Ovary (tissue), 9 donors: ENCODE results near the gene CYTH2. TPM values are rescaled to one million over a fixed set of nuclear protein-coding genes. Genes with fewer than 3 reads are reported as not detected.
A peak's percentile ranks its signal among the peaks of the same experiment; 100 is the strongest.

Experiments used
- DNase-seq, 5 donors: peaks; one replicate each; pipeline ENCODE4 v3.0.0-alpha.2; 2019 to 2020
- H3K27ac ChIP-seq, 2 donors: fragments of 200-600 bp; one replicate each; pipeline versions ENCODE4 v1.5.1 to v1.8.0; 2019 to 2022
- H3K27me3 ChIP-seq: fragments of 200-600 bp; one replicate; pipeline ENCODE4 v1.8.0; 2022
- H3K36me3 ChIP-seq: fragments of 200-600 bp; sonication (generic); one replicate; pipeline ENCODE4 v1.5.1; 2019
- H3K4me1 ChIP-seq: one replicate; pipeline ENCODE4 v1.8.1; 2013; ENCODE audit warnings: mild to moderate bottlenecking, moderate library complexity; ENCODE audit not compliant: insufficient read depth
- H3K4me3 ChIP-seq: fragments of 200-600 bp; sonication (generic); one replicate; pipeline ENCODE4 v1.5.1; 2017
- H3K9me3 ChIP-seq, 2 donors: fragments of 200-600 bp in 1 of 2; sonication (generic) in 1 of 2; one replicate each; pipeline versions ENCODE4 v1.5.1 to v1.8.1; 2013 to 2019; ENCODE audit warnings: mild to moderate bottlenecking in 1 of 2, moderate library complexity in 1 of 2
- EP300 ChIP-seq: sonication (generic); formaldehyde crosslinking; IDR thresholded peaks from one replicate; pipeline ENCODE4 v1.6.1; 2017; ENCODE audit warnings: antibody characterized with exemption
- POLR2A ChIP-seq: fragments of 450-650 bp; IDR thresholded peaks from one replicate; pipeline ENCODE4 v1.6.1; 2017; ENCODE audit warnings: antibody characterized with exemption, mild to moderate bottlenecking, moderate library complexity
- WGBS, 3 donors: extraction: QIAGEN DNeasy Blood & Tissue Kit in 1 of 3; methylation state at CpG; one replicate each; pipeline versions ENCODE4 v1.1.5 to v1.1.7; 2013 to 2017; 5-methylcytosine and 5-hydroxymethylcytosine counted together
- intact Hi-C, 4 donors: fragments of 100-400 bp; cut with DNase I; formaldehyde crosslinking; loops; one replicate each; pipeline versions ENCODE4 v1.11.0 to v1.15.1; 2022 to 2023
- polyA plus RNA-seq, 2 donors: library from polyadenylated mRNA; stranded (reverse); fragments of 200-250 nt in 1 of 2; fragments of 350-450 nt in 1 of 2; fragmentation: Illumina TruSeq in 1 of 2; extraction: RNeasy Lipid Tissue Mini Kit (QIAGEN cat#74804) in 1 of 2; gene quantifications; one replicate each; pipeline ENCODE4 v1.2.3, GENCODE V29; 2013 to 2014
- total RNA-seq, 7 donors: library from RNA; depleted of rRNA in 2 of 7; stranded (reverse); fragments of >200 nt in 2 of 7; fragmentation: NEBNext Ultra II Directional in 3 of 7; extraction: Animal tissue kit (Norgen Biotek cat#: 25700) in 3 of 7; gene quantifications; one replicate each; pipeline versions ENCODE4 v1.1.0 to v1.2.4, GENCODE V29; 2016 to 2023
- TF ChIP-seq, protein P1 (sequence below), 3 donors: fragments of 450-650 bp in 2 of 3; fragments of 200-600 bp in 1 of 3; IDR thresholded peaks; one replicate each; pipeline versions ENCODE4 v1.5.1 to v1.8.0; 2016 to 2022; ENCODE audit warnings: antibody characterized with exemption in 3 of 3, mild to moderate bottlenecking in 1 of 3
- donor health status: DM: no; HTN: no; CAD: no; lungs with moderate emphysema.
- donor health status: DM: no; HTN: no; CAD: no.
- donor health status: Bipolar disorder and iron deficiency.
- donor health status: DM: yes; HTN: yes; CAD: no.
- donor health status: DM: no; HTN: no; CAD: no.
- donor health status: DM: yes; HTN: yes; CAD: no.

The CYTH2 gene
- total and polyA plus RNA-seq, 9 donors: 27.6 to 66.5 (median 49.4) TPM

- Histone ChIP-seq H3K27me3 (peaks cover 2% of the 10 kb centered on the region), H3K9me3 (no peaks in the 10 kb centered on the region), H3K4me3 (no peak overlapping the region), H3K4me1 (peaks cover 8% of the 10 kb centered on the region), H3K27ac (no peak overlapping the region), H3K36me3 (no peaks in the 10 kb centered on the region)
- WGBS, 3 donors: 25 to 46% (median 28%) methylated on average over 29 to 59 of the region's 59 CpGs
- DNase-seq: peak in 1 of 5 donors; percentile 30
- TF ChIP-seq POLR2A (no peak), EP300 (no peak)
- TF ChIP-seq, protein P1, sequence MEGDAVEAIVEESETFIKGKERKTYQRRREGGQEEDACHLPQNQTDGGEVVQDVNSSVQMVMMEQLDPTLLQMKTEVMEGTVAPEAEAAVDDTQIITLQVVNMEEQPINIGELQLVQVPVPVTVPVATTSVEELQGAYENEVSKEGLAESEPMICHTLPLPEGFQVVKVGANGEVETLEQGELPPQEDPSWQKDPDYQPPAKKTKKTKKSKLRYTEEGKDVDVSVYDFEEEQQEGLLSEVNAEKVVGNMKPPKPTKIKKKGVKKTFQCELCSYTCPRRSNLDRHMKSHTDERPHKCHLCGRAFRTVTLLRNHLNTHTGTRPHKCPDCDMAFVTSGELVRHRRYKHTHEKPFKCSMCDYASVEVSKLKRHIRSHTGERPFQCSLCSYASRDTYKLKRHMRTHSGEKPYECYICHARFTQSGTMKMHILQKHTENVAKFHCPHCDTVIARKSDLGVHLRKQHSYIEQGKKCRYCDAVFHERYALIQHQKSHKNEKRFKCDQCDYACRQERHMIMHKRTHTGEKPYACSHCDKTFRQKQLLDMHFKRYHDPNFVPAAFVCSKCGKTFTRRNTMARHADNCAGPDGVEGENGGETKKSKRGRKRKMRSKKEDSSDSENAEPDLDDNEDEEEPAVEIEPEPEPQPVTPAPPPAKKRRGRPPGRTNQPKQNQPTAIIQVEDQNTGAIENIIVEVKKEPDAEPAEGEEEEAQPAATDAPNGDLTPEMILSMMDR (IDR thresholded peaks at IDR 0.05): no peak
- intact Hi-C loops: loop anchor here in 2 of 4 donors (10.0 kb wide), 1 partner anchor 96 kb away; no protein-coding TSS in a partner anchor
Measured at GRCh38 chr19:48498595-48499311, 29.6 kb downstream of the CYTH2 start.

GRCh38 chr19:48499316-48500090 lies 30.3 kb downstream of the CYTH2 start:
- Histone ChIP-seq H3K27me3 (peaks cover 2% of the 10 kb centered on the region), H3K9me3 (no peaks in the 10 kb centered on the region), H3K36me3 (no peaks in the 10 kb centered on the region), H3K4me3 (no peak overlapping the region), H3K4me1 (peaks cover 3% of the 10 kb centered on the region), H3K27ac (no peak overlapping the region)
- DNase-seq: peak in 1 of 5 donors; percentile 25
- WGBS, 3 donors: 35 to 63% (median 51%) methylated on average over 31 to 44 of the region's 44 CpGs
- TF ChIP-seq, protein P1 (IDR thresholded peaks at IDR 0.05): no peak
- TF ChIP-seq POLR2A (no peak), EP300 (no peak)
- intact Hi-C loops: loop anchor here in 2 of 4 donors (5.0 to 10.0 kb wide), 2 partner anchors 37 to 95 kb away; no protein-coding TSS in a partner anchor

- no peak overlapping the region for H3K4me3 ChIP-seq
- TF ChIP-seq, protein P1 (IDR thresholded peaks at IDR 0.05): no peak
- TF ChIP-seq POLR2A (no peak), EP300 (no peak)
- H3K27me3 ChIP-seq: peaks cover 2% of the 10 kb centered on the region
- no peak overlapping the region for H3K27ac ChIP-seq
- intact Hi-C loops: loop anchor here in 1 of 4 donors (5.0 kb wide), 1 partner anchor 39 kb away; no protein-coding TSS in a partner anchor
- no peaks in the 10 kb centered on the region for H3K9me3 ChIP-seq
- no peaks in the 10 kb centered on the region for H3K36me3 ChIP-seq
- peaks cover 3% of the 10 kb centered on the region for H3K4me1 ChIP-seq
- DNase-seq: peak in 1 of 5 donors; percentile 39
- 34 to 51% (median 49%) methylated on average over 30 to 32 of the region's 32 CpGs for WGBS, 3 donors
Measured at GRCh38 chr19:48500830-48501493, 31.8 kb downstream of the CYTH2 start.
